Suprapubic skin (tissue), 4 donors: ENCODE results near the gene MYL5.

ENCODE experiments used
- POLR2A ChIP-seq, 2 donors: fragments of 450-650 bp; IDR thresholded peaks; one replicate each; pipeline ENCODE4 v1.6.1; 2017; ENCODE audit warnings: antibody characterized with exemption in 2 of 2, mild to moderate bottlenecking in 2 of 2, moderate library complexity in 2 of 2
- POLR2AphosphoS5 ChIP-seq, 3 donors: sonication (generic); formaldehyde crosslinking; IDR thresholded peaks; one replicate each; pipeline ENCODE4 v1.6.1; 2017; ENCODE audit warnings: antibody characterized with exemption in 3 of 3

GRCh38 chr4:659851-660250 is 14.5 kb upstream of the MYL5 start:
- TF ChIP-seq POLR2A (IDR thresholded peaks at IDR 0.05), result no peak
- TF ChIP-seq POLR2AphosphoS5 (IDR thresholded peaks at IDR 0.05), result no peak
